ENCODE results near the gene FRY.

DNA sequence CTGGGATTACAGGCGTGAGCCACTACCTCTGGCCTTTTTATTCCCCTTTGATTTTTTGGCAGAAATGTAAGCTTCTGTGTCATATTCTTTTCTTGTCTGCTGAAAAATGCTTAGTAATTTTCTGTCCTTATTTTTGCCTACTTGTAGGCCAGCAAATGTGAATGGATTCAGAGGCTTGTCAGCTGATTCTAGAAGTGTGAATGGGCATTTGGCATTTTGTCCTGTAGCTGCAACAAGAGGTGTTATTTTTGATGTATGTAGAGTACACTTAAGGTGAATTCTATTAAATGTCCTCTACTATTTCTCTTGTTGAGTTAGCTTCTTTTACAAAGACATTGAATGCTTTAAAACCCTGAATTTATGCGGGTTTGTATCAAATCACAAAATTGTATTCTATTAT lies 50.0 kb downstream of the FRY start:
- no peak for TF ChIP-seq ELF1 (CRISPR knock-in tag; IDR thresholded peaks at IDR 0.05)
- TF ChIP-seq REPIN1 (CRISPR knock-in tag; IDR thresholded peaks at IDR 0.05; ENCODE audit: borderline replicate concordance, low read depth) = no peak
- TF ChIP-seq RXRA (CRISPR knock-in tag; IDR thresholded peaks at IDR 0.05) = no peak
- no peak for TF ChIP-seq MAZ (IDR thresholded peaks at IDR 0.05; ENCODE audit: borderline replicate concordance, low read depth, low read length)
- no peak for TF ChIP-seq MAZ (CRISPR knock-in tag; IDR thresholded peaks at IDR 0.05; ENCODE audit: low read depth)
- TF ChIP-seq, protein P1, sequence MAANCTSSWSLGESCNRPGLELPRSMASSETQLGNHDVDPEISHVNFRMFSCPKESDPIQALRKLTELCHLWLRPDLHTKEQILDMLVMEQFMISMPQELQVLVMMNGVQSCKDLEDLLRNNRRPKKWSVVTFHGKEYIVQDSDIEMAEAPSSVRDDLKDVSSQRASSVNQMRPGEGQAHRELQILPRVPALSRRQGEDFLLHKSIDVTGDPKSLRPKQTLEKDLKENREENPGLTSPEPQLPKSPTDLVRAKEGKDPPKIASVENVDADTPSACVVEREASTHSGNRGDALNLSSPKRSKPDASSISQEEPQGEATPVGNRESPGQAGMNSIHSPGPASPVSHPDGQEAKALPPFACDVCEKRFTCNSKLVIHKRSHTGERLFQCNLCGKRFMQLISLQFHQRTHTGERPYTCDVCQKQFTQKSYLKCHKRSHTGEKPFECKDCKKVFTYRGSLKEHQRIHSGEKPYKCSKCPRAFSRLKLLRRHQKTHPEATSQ (CRISPR knock-in tag; IDR thresholded peaks at IDR 0.05; ENCODE audit: borderline replicate concordance) = no peak
- TF ChIP-seq ZNF207 (IDR thresholded peaks at IDR 0.05; ENCODE audit: borderline replicate concordance) = no peak
- TF ChIP-seq, protein P2, sequence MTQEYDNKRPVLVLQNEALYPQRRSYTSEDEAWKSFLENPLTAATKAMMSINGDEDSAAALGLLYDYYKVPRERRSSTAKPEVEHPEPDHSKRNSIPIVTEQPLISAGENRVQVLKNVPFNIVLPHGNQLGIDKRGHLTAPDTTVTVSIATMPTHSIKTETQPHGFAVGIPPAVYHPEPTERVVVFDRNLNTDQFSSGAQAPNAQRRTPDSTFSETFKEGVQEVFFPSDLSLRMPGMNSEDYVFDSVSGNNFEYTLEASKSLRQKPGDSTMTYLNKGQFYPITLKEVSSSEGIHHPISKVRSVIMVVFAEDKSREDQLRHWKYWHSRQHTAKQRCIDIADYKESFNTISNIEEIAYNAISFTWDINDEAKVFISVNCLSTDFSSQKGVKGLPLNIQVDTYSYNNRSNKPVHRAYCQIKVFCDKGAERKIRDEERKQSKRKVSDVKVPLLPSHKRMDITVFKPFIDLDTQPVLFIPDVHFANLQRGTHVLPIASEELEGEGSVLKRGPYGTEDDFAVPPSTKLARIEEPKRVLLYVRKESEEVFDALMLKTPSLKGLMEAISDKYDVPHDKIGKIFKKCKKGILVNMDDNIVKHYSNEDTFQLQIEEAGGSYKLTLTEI (CRISPR knock-in tag; conservative IDR thresholded peaks at IDR 0.05) = no peak
- TF ChIP-seq, protein P3, sequence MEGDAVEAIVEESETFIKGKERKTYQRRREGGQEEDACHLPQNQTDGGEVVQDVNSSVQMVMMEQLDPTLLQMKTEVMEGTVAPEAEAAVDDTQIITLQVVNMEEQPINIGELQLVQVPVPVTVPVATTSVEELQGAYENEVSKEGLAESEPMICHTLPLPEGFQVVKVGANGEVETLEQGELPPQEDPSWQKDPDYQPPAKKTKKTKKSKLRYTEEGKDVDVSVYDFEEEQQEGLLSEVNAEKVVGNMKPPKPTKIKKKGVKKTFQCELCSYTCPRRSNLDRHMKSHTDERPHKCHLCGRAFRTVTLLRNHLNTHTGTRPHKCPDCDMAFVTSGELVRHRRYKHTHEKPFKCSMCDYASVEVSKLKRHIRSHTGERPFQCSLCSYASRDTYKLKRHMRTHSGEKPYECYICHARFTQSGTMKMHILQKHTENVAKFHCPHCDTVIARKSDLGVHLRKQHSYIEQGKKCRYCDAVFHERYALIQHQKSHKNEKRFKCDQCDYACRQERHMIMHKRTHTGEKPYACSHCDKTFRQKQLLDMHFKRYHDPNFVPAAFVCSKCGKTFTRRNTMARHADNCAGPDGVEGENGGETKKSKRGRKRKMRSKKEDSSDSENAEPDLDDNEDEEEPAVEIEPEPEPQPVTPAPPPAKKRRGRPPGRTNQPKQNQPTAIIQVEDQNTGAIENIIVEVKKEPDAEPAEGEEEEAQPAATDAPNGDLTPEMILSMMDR (CRISPR knock-in tag; IDR thresholded peaks at IDR 0.05) = no peak
- TF ChIP-seq, protein P4, sequence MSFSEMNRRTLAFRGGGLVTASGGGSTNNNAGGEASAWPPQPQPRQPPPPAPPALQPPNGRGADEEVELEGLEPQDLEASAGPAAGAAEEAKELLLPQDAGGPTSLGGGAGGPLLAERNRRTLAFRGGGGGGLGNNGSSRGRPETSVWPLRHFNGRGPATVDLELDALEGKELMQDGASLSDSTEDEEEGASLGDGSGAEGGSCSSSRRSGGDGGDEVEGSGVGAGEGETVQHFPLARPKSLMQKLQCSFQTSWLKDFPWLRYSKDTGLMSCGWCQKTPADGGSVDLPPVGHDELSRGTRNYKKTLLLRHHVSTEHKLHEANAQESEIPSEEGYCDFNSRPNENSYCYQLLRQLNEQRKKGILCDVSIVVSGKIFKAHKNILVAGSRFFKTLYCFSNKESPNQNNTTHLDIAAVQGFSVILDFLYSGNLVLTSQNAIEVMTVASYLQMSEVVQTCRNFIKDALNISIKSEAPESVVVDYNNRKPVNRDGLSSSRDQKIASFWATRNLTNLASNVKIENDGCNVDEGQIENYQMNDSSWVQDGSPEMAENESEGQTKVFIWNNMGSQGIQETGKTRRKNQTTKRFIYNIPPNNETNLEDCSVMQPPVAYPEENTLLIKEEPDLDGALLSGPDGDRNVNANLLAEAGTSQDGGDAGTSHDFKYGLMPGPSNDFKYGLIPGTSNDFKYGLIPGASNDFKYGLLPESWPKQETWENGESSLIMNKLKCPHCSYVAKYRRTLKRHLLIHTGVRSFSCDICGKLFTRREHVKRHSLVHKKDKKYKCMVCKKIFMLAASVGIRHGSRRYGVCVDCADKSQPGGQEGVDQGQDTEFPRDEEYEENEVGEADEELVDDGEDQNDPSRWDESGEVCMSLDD (CRISPR knock-in tag; IDR thresholded peaks at IDR 0.05; ENCODE audit: borderline replicate concordance) = no peak
- TF ChIP-seq MLX (CRISPR knock-in tag; IDR thresholded peaks at IDR 0.05) = no peak
- no peak for TF ChIP-seq ZFP91 (CRISPR knock-in tag; IDR thresholded peaks at IDR 0.05; ENCODE audit: borderline replicate concordance)
- TF ChIP-seq ZFP82 (CRISPR knock-in tag; IDR thresholded peaks at IDR 0.05; ENCODE audit: borderline replicate concordance) = no peak
- no peak for TF ChIP-seq ZNF263 (CRISPR knock-in tag; IDR thresholded peaks at IDR 0.05)

Measured in HepG2 (cell line).